GM12878 (cell line): ENCODE results near the gene OGFOD3. TPM values are rescaled to one million over a fixed set of nuclear protein-coding genes. Genes with fewer than 3 reads are reported as not detected.

ENCODE experiments used
- BHLHE40 ChIP-seq, 2 experiments: fragments of 450-650 bp in 1 of 2; IDR thresholded peaks; 2 replicates each; pipeline ENCODE4 v1.6.1; 2011 to 2017; ENCODE audit warnings: low read depth in 2 of 2, borderline replicate concordance in 1 of 2, improper control_type of control experiment in 1 of 2, low read length in 1 of 2, mild to moderate bottlenecking in 1 of 2
- CBFB ChIP-seq: IDR thresholded peaks from 2 replicates; pipeline ENCODE4 v1.6.1; 2016; ENCODE audit warnings: antibody characterized with exemption, low read depth
- EP300 ChIP-seq, 2 experiments: fragments of 150-350 bp in 1 of 2; IDR thresholded peaks; 2 replicates each; pipeline ENCODE4 v1.6.1; 2011 to 2012; ENCODE audit warnings: low read depth in 2 of 2, low read length in 2 of 2, borderline replicate concordance in 1 of 2, improper control_type of control experiment in 1 of 2, inconsistent platforms in 1 of 2; ENCODE audit not compliant: control insufficient read depth in 1 of 2
- JUNB ChIP-seq: IDR thresholded peaks from 2 replicates; pipeline ENCODE4 v1.6.1; 2016; ENCODE audit warnings: antibody characterized with exemption, mild to moderate bottlenecking
- RUNX3 ChIP-seq: IDR thresholded peaks from 2 replicates; pipeline ENCODE4 v1.6.1; 2012; ENCODE audit warnings: low read length, inconsistent platforms
- polyA plus RNA-seq, 11 experiments: library from polyadenylated mRNA; depleted of rRNA in 4 of 11; unstranded in 6 of 11; stranded (reverse) in 5 of 11; fragments of >200 nt; fragmentation: Nextera tagmentation in 4 of 11; fragmentation: Illumina TruSeq in 1 of 11; extraction: Ambion mirVana in 4 of 11; extraction: Trizol in 1 of 11; gene quantifications; 1 replicate in 1 of 11; 2 replicates in 10 of 11; pipeline versions ENCODE4 v1.2.1 to v1.2.3, GENCODE V29; 2011 to 2016; ENCODE audit warnings: inconsistent platforms in 2 of 11, missing spikeins in 2 of 11, low read depth in 1 of 11
- total RNA-seq, 4 experiments: library from RNA; depleted of rRNA in 3 of 4; stranded (reverse); fragments of >200 nt in 3 of 4; fragmentation: Illumina TruSeq in 1 of 4; extraction: Trizol in 1 of 4; gene quantifications; 2 replicates each; pipeline versions ENCODE4 v1.2.1 to v1.2.3, GENCODE V29; 2013 to 2021
- TF ChIP-seq, protein P1 (sequence below): fragments of 450-650 bp; IDR thresholded peaks from 2 replicates; pipeline ENCODE4 v1.6.1; 2016; ENCODE audit warnings: mild to moderate bottlenecking, moderate library complexity, borderline replicate concordance
- TF ChIP-seq, protein P2 (sequence below): fragments of 450-650 bp; formaldehyde crosslinking; IDR thresholded peaks from 2 replicates; pipeline ENCODE4 v1.5.0; 2022; ENCODE audit warnings: mild to moderate bottlenecking, missing genetic modification characterization

Gene OGFOD3
- total and polyA plus RNA-seq, 10 of the 15 experiments (the other 5 are each of a cell fraction or from before 2014, with no cell fraction given), result 0.48 to 28.4 (median 18.3) TPM

DNA sequence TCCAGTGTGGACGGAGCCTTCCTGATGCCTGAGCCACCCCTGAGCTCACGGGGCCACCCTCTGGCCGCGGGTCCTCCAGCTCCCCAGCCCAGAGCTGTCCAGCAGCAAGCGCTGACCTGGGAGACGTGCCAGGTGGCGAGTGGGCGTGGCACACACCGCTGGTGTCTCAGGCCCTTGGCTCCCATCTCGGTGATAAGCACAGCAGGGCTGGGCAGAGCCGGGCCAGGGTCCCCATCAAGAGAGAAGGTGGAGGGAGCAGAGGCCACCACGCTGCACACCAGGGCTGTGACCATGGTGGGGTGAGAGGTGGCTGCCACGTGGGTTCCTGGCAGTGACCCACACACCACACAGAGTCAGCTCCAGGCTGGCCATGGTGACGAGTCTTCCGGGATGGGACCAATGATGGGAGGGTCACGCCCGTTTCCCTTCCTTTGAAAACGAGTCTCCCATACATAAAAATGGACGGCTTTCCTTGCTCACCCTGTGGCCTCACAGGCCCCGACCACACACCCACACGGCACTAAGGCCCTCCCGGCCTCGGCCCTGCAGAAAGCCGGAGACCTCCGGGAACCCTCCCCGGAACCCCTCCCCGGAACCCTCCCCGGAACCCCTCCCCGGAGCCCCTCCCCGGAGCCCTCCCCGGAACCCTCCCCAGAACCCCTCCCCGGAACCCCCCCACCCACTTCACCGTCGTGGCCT is 30.0 kb downstream of the OGFOD3 start (continued):
- no peak for TF ChIP-seq JUNB
- TF ChIP-seq BHLHE40 (IDR thresholded peaks at IDR 0.05; ENCODE audit: borderline replicate concordance in 1 of 2, low read depth in 2 of 2, low read length in 1 of 2), result no peak
- TF ChIP-seq, protein P1, sequence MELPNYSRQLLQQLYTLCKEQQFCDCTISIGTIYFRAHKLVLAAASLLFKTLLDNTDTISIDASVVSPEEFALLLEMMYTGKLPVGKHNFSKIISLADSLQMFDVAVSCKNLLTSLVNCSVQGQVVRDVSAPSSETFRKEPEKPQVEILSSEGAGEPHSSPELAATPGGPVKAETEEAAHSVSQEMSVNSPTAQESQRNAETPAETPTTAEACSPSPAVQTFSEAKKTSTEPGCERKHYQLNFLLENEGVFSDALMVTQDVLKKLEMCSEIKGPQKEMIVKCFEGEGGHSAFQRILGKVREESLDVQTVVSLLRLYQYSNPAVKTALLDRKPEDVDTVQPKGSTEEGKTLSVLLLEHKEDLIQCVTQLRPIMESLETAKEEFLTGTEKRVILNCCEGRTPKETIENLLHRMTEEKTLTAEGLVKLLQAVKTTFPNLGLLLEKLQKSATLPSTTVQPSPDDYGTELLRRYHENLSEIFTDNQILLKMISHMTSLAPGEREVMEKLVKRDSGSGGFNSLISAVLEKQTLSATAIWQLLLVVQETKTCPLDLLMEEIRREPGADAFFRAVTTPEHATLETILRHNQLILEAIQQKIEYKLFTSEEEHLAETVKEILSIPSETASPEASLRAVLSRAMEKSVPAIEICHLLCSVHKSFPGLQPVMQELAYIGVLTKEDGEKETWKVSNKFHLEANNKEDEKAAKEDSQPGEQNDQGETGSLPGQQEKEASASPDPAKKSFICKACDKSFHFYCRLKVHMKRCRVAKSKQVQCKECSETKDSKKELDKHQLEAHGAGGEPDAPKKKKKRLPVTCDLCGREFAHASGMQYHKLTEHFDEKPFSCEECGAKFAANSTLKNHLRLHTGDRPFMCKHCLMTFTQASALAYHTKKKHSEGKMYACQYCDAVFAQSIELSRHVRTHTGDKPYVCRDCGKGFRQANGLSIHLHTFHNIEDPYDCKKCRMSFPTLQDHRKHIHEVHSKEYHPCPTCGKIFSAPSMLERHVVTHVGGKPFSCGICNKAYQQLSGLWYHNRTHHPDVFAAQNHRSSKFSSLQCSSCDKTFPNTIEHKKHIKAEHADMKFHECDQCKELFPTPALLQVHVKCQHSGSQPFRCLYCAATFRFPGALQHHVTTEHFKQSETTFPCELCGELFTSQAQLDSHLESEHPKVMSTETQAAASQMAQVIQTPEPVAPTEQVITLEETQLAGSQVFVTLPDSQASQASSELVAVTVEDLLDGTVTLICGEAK, result no peak
- TF ChIP-seq, protein P2, sequence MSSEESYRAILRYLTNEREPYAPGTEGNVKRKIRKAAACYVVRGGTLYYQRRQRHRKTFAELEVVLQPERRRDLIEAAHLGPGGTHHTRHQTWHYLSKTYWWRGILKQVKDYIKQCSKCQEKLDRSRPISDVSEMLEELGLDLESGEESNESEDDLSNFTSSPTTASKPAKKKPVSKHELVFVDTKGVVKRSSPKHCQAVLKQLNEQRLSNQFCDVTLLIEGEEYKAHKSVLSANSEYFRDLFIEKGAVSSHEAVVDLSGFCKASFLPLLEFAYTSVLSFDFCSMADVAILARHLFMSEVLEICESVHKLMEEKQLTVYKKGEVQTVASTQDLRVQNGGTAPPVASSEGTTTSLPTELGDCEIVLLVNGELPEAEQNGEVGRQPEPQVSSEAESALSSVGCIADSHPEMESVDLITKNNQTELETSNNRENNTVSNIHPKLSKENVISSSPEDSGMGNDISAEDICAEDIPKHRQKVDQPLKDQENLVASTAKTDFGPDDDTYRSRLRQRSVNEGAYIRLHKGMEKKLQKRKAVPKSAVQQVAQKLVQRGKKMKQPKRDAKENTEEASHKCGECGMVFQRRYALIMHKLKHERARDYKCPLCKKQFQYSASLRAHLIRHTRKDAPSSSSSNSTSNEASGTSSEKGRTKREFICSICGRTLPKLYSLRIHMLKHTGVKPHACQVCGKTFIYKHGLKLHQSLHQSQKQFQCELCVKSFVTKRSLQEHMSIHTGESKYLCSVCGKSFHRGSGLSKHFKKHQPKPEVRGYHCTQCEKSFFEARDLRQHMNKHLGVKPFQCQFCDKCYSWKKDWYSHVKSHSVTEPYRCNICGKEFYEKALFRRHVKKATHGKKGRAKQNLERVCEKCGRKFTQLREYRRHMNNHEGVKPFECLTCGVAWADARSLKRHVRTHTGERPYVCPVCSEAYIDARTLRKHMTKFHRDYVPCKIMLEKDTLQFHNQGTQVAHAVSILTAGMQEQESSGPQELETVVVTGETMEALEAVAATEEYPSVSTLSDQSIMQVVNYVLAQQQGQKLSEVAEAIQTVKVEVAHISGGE (CRISPR knock-in tag), result no peak
- no peak for TF ChIP-seq CBFB
- no peak for TF ChIP-seq RUNX3
- TF ChIP-seq EP300 (IDR thresholded peaks at IDR 0.05; ENCODE audit: borderline replicate concordance in 1 of 2, control insufficient read depth in 1 of 2, low read depth in 2 of 2, low read length in 2 of 2), result no peak
